ENCODE data around the gene CASKIN2. TPM values are rescaled to one million over a fixed set of nuclear protein-coding genes. Genes with fewer than 3 reads are reported as not detected.

CASKIN2 gene
- total RNA-seq, 1 donor, result 8.0 TPM

- no peak for DNase-seq (ENCODE audit: low read depth)
- TF ChIP-seq, protein P1, sequence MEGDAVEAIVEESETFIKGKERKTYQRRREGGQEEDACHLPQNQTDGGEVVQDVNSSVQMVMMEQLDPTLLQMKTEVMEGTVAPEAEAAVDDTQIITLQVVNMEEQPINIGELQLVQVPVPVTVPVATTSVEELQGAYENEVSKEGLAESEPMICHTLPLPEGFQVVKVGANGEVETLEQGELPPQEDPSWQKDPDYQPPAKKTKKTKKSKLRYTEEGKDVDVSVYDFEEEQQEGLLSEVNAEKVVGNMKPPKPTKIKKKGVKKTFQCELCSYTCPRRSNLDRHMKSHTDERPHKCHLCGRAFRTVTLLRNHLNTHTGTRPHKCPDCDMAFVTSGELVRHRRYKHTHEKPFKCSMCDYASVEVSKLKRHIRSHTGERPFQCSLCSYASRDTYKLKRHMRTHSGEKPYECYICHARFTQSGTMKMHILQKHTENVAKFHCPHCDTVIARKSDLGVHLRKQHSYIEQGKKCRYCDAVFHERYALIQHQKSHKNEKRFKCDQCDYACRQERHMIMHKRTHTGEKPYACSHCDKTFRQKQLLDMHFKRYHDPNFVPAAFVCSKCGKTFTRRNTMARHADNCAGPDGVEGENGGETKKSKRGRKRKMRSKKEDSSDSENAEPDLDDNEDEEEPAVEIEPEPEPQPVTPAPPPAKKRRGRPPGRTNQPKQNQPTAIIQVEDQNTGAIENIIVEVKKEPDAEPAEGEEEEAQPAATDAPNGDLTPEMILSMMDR (IDR thresholded peaks at IDR 0.05; ENCODE audit: insufficient read depth, low read length), result no peak
- no peak overlapping the region for H3K4me3 ChIP-seq (ENCODE audit: low read depth, low read length)
These were observed 9.7 kb downstream of the CASKIN2 start for GRCh38 chr17:75505640-75506039.

- H3K4me3 ChIP-seq (ENCODE audit: low read depth, low read length), result no peak overlapping the region
- TF ChIP-seq, protein P1 (IDR thresholded peaks at IDR 0.05; ENCODE audit: insufficient read depth, low read length), result no peak
- DNase-seq (ENCODE audit: low read depth), result no peak
These were observed 10.3 kb downstream of the CASKIN2 start for GRCh38 chr17:75505152-75505409.

DNA sequence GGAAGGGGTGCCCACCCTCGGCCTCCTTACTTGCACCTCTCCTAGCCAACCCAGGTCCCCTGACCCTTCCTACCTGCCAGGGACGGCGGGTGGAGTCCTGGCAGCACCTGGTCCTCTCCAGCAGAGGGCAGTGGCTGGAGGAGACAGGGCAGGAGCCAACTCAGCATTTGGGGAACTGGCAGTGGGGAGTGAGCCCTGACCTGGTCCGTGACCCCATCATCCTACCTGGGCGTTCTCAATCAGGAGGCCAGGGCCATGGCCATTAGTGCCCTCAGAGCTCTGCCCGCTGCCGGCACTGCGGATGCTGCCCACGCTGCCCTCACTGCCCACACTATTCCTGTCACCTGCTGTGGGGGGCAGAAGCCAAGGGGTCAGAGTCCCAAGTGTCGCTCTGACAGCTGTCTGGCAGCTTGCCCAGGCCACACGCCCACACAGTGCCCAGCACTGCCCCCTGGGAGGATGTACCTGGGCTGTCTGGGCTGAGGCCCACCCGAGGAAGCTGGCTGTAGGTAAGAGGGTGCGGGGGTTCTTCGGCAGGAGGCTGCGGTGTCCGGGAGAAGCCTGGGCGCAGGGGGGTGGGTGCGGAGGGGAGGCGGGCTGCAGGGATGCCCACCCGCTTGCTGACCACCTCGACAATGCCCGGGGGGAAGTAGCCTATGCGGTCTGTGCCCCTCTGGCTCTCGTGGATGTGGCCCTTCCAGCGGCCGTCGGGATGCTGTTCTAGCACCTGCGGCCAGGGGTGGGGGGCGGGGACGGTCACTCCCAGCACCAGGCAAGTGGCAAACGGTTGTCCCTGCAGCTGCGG is 10.8 kb downstream of the CASKIN2 start:
- TF ChIP-seq, protein P1 (IDR thresholded peaks at IDR 0.05; ENCODE audit: insufficient read depth, low read length), result peak; percentile 53
- no peak for DNase-seq (ENCODE audit: low read depth)
- H3K4me3 ChIP-seq (ENCODE audit: low read depth, low read length), result no peak overlapping the region

- DNase-seq (ENCODE audit: low read depth), result no peak
- TF ChIP-seq, protein P1 (IDR thresholded peaks at IDR 0.05; ENCODE audit: insufficient read depth, low read length), result no peak
- H3K4me3 ChIP-seq (ENCODE audit: low read depth, low read length), result no peak overlapping the region
These were observed 11.4 kb downstream of the CASKIN2 start for GRCh38 chr17:75503976-75504346.

DNA sequence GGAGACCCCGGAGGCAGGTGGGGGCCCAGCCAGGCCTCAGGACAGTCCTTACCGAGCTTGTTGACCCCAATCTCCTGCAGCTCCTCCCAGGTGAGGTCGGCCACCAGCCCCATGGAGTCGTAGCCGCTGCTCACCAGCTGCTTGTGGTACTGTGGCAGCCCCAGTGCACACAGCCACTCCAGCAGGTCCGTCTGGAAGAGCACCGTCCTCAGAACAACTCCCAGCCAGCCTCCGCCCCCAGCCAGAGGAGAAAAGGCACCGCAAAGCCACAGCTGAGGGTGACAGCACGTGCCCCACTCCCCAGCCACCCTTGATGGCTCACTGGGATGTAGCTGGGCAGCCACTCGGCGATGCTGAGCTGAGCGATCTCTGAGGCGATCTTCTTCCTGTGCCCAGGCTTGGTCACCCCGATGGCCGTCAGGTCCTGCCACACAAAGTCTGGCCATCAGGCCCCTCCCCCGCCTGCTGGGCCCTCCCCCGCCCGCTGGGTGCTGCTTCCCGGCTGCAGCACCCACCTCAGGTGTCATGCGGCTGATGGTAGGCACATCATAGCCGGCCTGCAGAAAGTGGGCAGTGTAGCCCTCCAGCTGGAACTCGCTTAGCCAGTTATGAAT is 11.9 kb downstream of the CASKIN2 start:
- TF ChIP-seq, protein P1 (IDR thresholded peaks at IDR 0.05; ENCODE audit: insufficient read depth, low read length), result no peak
- no peak overlapping the region for H3K4me3 ChIP-seq (ENCODE audit: low read depth, low read length)
- no peak for DNase-seq (ENCODE audit: low read depth)

DNA sequence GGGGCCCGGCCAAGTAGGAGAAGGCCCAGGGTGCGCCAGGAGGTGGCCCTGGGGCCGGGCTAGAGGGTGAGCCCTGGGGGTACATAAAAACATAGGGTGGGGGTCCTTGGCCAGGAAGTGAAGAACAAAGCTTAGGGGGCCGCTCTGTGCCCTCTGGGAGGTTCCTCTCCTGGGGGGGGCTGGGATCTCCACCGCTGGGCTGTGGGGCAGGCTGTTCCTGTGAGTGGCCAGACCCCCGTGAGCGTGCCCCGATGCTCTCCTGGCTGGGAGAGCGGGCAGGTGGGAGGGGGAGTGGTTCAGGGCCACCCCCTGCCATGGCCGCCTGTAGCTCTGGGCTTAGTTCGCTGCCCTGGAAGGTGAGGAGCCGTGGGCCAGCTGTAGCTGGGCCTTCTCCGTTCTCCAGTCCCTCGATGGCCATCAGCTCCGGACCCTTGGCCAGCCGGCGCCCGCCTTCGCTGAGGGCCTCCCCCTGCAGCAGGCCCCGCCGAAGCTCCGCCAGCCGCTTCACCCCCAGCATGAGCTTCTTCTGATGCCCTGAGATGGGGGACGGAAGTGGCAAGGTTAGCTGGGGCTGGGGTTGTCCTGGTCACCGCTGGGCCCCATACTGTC is 12.5 kb downstream of the CASKIN2 start:
- H3K4me3 ChIP-seq (ENCODE audit: low read depth, low read length), result no peak overlapping the region
- TF ChIP-seq, protein P1 (IDR thresholded peaks at IDR 0.05; ENCODE audit: insufficient read depth, low read length), result no peak
- DNase-seq (ENCODE audit: low read depth), result no peak

All from fibroblast of the aortic adventitia (primary cell).